Measurements from ENCODE around the gene RIMBP2.

The RIMBP2 gene

GRCh38 chr12:130609966-130610365, 106.1 kb downstream of the RIMBP2 start:
- DNase-seq (ENCODE audit: low read depth in 1 of 2, low spot score in 1 of 2), result no peak

GRCh38 chr12:130608831-130609230, 107.3 kb downstream of the RIMBP2 start:
- Histone ChIP-seq H3K27me3 (ENCODE audit: insufficient read depth, poor library complexity, severe bottlenecking) (no peaks in the 10 kb centered on the region), H3K4me3 (replicated peaks; ENCODE audit: insufficient read depth, low read length) (no peak overlapping the region), H3K27ac (replicated peaks) (no peak overlapping the region)
- no peak for DNase-seq (ENCODE audit: low read depth in 1 of 2, low spot score in 1 of 2)
- TF ChIP-seq POLR2AphosphoS5 (IDR thresholded peaks at IDR 0.05; ENCODE audit: low read depth), result no peak
- no peak for TF ChIP-seq GABPA (IDR thresholded peaks at IDR 0.05; ENCODE audit: low read depth)
- no peak for TF ChIP-seq SPI1 (IDR thresholded peaks at IDR 0.05; ENCODE audit: borderline replicate concordance, low read depth)
- TF ChIP-seq, protein P1, sequence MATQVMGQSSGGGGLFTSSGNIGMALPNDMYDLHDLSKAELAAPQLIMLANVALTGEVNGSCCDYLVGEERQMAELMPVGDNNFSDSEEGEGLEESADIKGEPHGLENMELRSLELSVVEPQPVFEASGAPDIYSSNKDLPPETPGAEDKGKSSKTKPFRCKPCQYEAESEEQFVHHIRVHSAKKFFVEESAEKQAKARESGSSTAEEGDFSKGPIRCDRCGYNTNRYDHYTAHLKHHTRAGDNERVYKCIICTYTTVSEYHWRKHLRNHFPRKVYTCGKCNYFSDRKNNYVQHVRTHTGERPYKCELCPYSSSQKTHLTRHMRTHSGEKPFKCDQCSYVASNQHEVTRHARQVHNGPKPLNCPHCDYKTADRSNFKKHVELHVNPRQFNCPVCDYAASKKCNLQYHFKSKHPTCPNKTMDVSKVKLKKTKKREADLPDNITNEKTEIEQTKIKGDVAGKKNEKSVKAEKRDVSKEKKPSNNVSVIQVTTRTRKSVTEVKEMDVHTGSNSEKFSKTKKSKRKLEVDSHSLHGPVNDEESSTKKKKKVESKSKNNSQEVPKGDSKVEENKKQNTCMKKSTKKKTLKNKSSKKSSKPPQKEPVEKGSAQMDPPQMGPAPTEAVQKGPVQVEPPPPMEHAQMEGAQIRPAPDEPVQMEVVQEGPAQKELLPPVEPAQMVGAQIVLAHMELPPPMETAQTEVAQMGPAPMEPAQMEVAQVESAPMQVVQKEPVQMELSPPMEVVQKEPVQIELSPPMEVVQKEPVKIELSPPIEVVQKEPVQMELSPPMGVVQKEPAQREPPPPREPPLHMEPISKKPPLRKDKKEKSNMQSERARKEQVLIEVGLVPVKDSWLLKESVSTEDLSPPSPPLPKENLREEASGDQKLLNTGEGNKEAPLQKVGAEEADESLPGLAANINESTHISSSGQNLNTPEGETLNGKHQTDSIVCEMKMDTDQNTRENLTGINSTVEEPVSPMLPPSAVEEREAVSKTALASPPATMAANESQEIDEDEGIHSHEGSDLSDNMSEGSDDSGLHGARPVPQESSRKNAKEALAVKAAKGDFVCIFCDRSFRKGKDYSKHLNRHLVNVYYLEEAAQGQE (IDR thresholded peaks at IDR 0.05; ENCODE audit: insufficient replicate concordance, low read depth), result no peak
- TF ChIP-seq CTCF (IDR thresholded peaks at IDR 0.05; ENCODE audit: insufficient read depth, low read length), result no peak

More at GRCh38 chr12:130609966-130610365, 106.1 kb downstream of the RIMBP2 start:
- TF ChIP-seq POLR2AphosphoS5 (IDR thresholded peaks at IDR 0.05; ENCODE audit: low read depth) (no peak), SPI1 (IDR thresholded peaks at IDR 0.05; ENCODE audit: borderline replicate concordance, low read depth) (no peak), GABPA (IDR thresholded peaks at IDR 0.05; ENCODE audit: low read depth) (no peak), CTCF (IDR thresholded peaks at IDR 0.05; ENCODE audit: insufficient read depth, low read length) (no peak)
- TF ChIP-seq, protein P1 (IDR thresholded peaks at IDR 0.05; ENCODE audit: insufficient replicate concordance, low read depth), result no peak
- Histone ChIP-seq H3K27ac (replicated peaks) (no peak overlapping the region), H3K4me3 (replicated peaks; ENCODE audit: insufficient read depth, low read length) (no peak overlapping the region), H3K27me3 (ENCODE audit: insufficient read depth, poor library complexity, severe bottlenecking) (no peaks in the 10 kb centered on the region)

- DNase-seq (ENCODE audit: low read depth in 1 of 2, low spot score in 1 of 2), result no peak
- Histone ChIP-seq H3K4me3 (replicated peaks; ENCODE audit: insufficient read depth, low read length) (no peak overlapping the region), H3K27ac (replicated peaks) (no peak overlapping the region), H3K27me3 (ENCODE audit: insufficient read depth, poor library complexity, severe bottlenecking) (no peaks in the 10 kb centered on the region)
- TF ChIP-seq, protein P1 (IDR thresholded peaks at IDR 0.05; ENCODE audit: insufficient replicate concordance, low read depth), result no peak
- TF ChIP-seq CTCF (IDR thresholded peaks at IDR 0.05; ENCODE audit: insufficient read depth, low read length) (no peak), GABPA (IDR thresholded peaks at IDR 0.05; ENCODE audit: low read depth) (no peak), SPI1 (IDR thresholded peaks at IDR 0.05; ENCODE audit: borderline replicate concordance, low read depth) (no peak), POLR2AphosphoS5 (IDR thresholded peaks at IDR 0.05; ENCODE audit: low read depth) (no peak)
Measured at GRCh38 chr12:130608132-130608531, 108.0 kb downstream of the RIMBP2 start.

Measured in HL-60 (cell line).